K562 (cell line): ENCODE measurements around the gene SH3YL1. TPM values are rescaled to one million over a fixed set of nuclear protein-coding genes. Genes with fewer than 3 reads are reported as not detected.

Experiments
- ATAC-seq: fragments of 200-7000 bp; cut with Tn5 transposase; 3 replicates; pipeline ENCODE4 v1.9.1; 2020; ENCODE audit warnings: moderate library complexity
- BruUV-seq: library from RNA; stranded (reverse); fragments of 400-500 nt; replicated peaks from 2 replicates; lab custom pipeline; 2021; lab: Mats Ljungman, UMichigan
- CTCF ChIA-PET: fragments of 300-600 bp; formaldehyde crosslinking; extraction: SDS; loops from one replicate; lab custom pipeline; 2021; ENCODE audit warnings: low intra/inter-chr PET ratio; lab: Yijun Ruan, JAX
- POLR2A ChIA-PET: fragments of 300-600, 350-650 bp; sonication (Branson Sonifier 250); formaldehyde crosslinking; extraction: SDS; loops from one replicate; lab custom pipeline; 2021; ENCODE audit warnings: antibody characterized with exemption, inconsistent platforms; lab: Yijun Ruan, JAX
- DNase-seq, 4 experiments: peaks; one replicate each; pipeline versions ENCODE4 v3.0.0 to v3.0.0-alpha.2; 2011 to 2018; ENCODE audit warnings: low spot score in 3 of 4, mixed read lengths in 3 of 4; ENCODE audit errors: extremely low read depth in 1 of 4
- FAIRE-seq: peaks from 2 replicates; lab custom pipeline; 2011; peaks lifted over from hg19 to GRCh38; lab: Jason Lieb, UNC
- H2AFZ ChIP-seq: 2 replicates; pipeline ENCODE4 v1.6.0; 2011; ENCODE audit warnings: low read depth, low read length, control low read depth, inconsistent platforms
- H3K27ac ChIP-seq: fragments of 200-600 bp; 3 replicates; pipeline ENCODE4 v1.8.0; 2011; ENCODE audit warnings: low read depth, mild to moderate bottlenecking, control low read depth, inconsistent platforms, low read length, moderate library complexity, mixed read lengths; ENCODE audit errors: extremely low read depth
- H3K27me3 ChIP-seq, 2 experiments: fragments of 300-600 bp in 1 of 2; 2 replicates in 1 of 2; 3 replicates in 1 of 2; pipeline versions ENCODE4 v1.6.0 to v1.8.0; 2011; ENCODE audit warnings: inconsistent platforms in 2 of 2, low read length in 2 of 2, mild to moderate bottlenecking in 1 of 2, mixed read lengths in 1 of 2, moderate library complexity in 1 of 2; ENCODE audit not compliant: control insufficient read depth in 2 of 2, insufficient read depth in 2 of 2
- H3K36me3 ChIP-seq: fragments of 300-600 bp; 3 replicates; pipeline ENCODE4 v1.8.0; 2011; ENCODE audit warnings: mild to moderate bottlenecking, low read length, inconsistent platforms; ENCODE audit not compliant: control insufficient read depth, insufficient read depth
- H3K4me1 ChIP-seq, 2 experiments: fragments of 200-600 bp in 1 of 2; replicated peaks in 1 of 2; 2 replicates in 1 of 2; 3 replicates in 1 of 2; pipeline versions ENCODE4 v1.5.1 to v1.8.0; 2011; ENCODE audit warnings: inconsistent platforms in 2 of 2, low read length in 2 of 2, mild to moderate bottlenecking in 1 of 2, mixed read lengths in 1 of 2, moderate library complexity in 1 of 2; ENCODE audit not compliant: control insufficient read depth in 2 of 2, insufficient read depth in 2 of 2
- H3K4me2 ChIP-seq: 2 replicates; pipeline ENCODE4 v1.6.1; 2011; ENCODE audit warnings: low read length, control low read depth, inconsistent platforms, mixed read lengths; ENCODE audit not compliant: insufficient read depth
- H3K4me3 ChIP-seq: fragments of 200-600 bp; sonication (generic), shearing (Covaris generic); 2 replicates; pipeline ENCODE4 v1.5.1; 2016; ENCODE audit warnings: control low read depth, inconsistent platforms
- H3K79me2 ChIP-seq: fragments of 200-600 bp; 3 replicates; pipeline ENCODE4 v1.8.0; 2011; ENCODE audit warnings: low read length, inconsistent platforms; ENCODE audit not compliant: control insufficient read depth, insufficient read depth
- H3K9ac ChIP-seq, 2 experiments: 2 replicates each; pipeline versions ENCODE4 v1.6.0 to v1.6.1; 2011; ENCODE audit warnings: low read depth in 2 of 2, low read length in 2 of 2, control low read depth in 1 of 2, inconsistent platforms in 1 of 2, mild to moderate bottlenecking in 1 of 2, mixed read lengths in 1 of 2; ENCODE audit not compliant: insufficient read depth in 1 of 2
- H3K9me1 ChIP-seq: one replicate; pipeline ENCODE4 v1.6.0; 2011; ENCODE audit warnings: inconsistent platforms, mild to moderate bottlenecking, low read length, moderate library complexity; ENCODE audit not compliant: control insufficient read depth, insufficient read depth
- H3K9me3 ChIP-seq: replicated peaks from 2 replicates; pipeline ENCODE4 v1.5.1; 2011; ENCODE audit warnings: low read depth, low read length, inconsistent platforms; ENCODE audit not compliant: control insufficient read depth, insufficient read depth
- H4K20me1 ChIP-seq: replicated peaks from 2 replicates; pipeline ENCODE4 v1.6.1; 2011; ENCODE audit warnings: low read length, inconsistent platforms, mixed read lengths; ENCODE audit not compliant: control insufficient read depth, insufficient read depth
- ARID1B ChIP-seq: fragments of 450-650 bp; IDR thresholded peaks from 2 replicates; pipeline ENCODE4 v1.6.1; 2016; ENCODE audit warnings: antibody characterized with exemption, mild to moderate bottlenecking, inconsistent platforms
- NBN ChIP-seq: fragments of 450-650 bp; IDR thresholded peaks from 2 replicates; pipeline ENCODE4 v1.6.1; 2016; ENCODE audit warnings: low read depth, mild to moderate bottlenecking
- SRF ChIP-seq, 2 experiments: fragments of 250-450, 450-650 bp in 1 of 2; sonication (Bioruptor Pico) in 1 of 2; sonication (generic) in 1 of 2; formaldehyde crosslinking; IDR thresholded peaks; 2 replicates each; pipeline versions ENCODE4 v1.5.0 to v1.5.1; 2020 to 2022; ENCODE audit warnings: mild to moderate bottlenecking in 1 of 2, missing genetic modification reagents in 1 of 2
- ZFP36 ChIP-seq: fragments of 150-350 bp; IDR thresholded peaks from 2 replicates; pipeline ENCODE4 v1.6.1; 2018; ENCODE audit warnings: low read length, low read depth; ENCODE audit not compliant: partially characterized antibody
- WGBS: fragments of 100-300 bp; shearing (Covaris generic); methylation state at CpG from one replicate; pipeline ENCODE4 v1.1.6; 2016; ENCODE audit warnings: low coverage, mixed read lengths; ENCODE audit not compliant: insufficient coverage; ENCODE audit errors: missing lambda C conversion rate; 5-methylcytosine and 5-hydroxymethylcytosine counted together
- in situ Hi-C: fragments of 300-500 bp; cut with MboI; formaldehyde crosslinking; loops from 4 replicates; pipeline ENCODE4 v1.15.0; 2018; ENCODE audit warnings: inconsistent platforms, mixed read lengths
- intact Hi-C: fragments of 100-400 bp; cut with micrococcal nuclease; formaldehyde crosslinking; loops from 2 replicates; pipeline ENCODE4 v1.14.2; 2022
- polyA plus RNA-seq, 8 experiments: library from polyadenylated mRNA; depleted of rRNA in 4 of 8; stranded (reverse) in 5 of 8; unstranded in 3 of 8; fragments of >200 nt; fragmentation: Nextera tagmentation in 2 of 8; fragmentation: Illumina TruSeq in 1 of 8; extraction: Ambion mirVana in 2 of 8; extraction: Trizol in 1 of 8; gene quantifications; 2 replicates each; pipeline versions ENCODE4 v1.2.1 to v1.2.3, GENCODE V29; 2011 to 2014; ENCODE audit warnings: inconsistent platforms in 1 of 8, missing spikeins in 1 of 8
- total RNA-seq, 7 experiments: library from RNA; depleted of rRNA in 6 of 7; stranded (reverse); fragments of >200 nt in 6 of 7; fragmentation: Illumina TruSeq in 2 of 7; extraction: Trizol in 2 of 7; gene quantifications; 2 replicates each; pipeline versions ENCODE4 v1.2.1 to v1.2.3, GENCODE V29; 2011 to 2021; ENCODE audit warnings: low replicate concordance in 1 of 7
- TF ChIP-seq, protein P1 (sequence below): fragments of 250-450 bp; sonication (Bioruptor Pico); IDR thresholded peaks from 2 replicates; pipeline ENCODE4 v1.5.0; 2021; ENCODE audit warnings: mild to moderate bottlenecking, borderline replicate concordance
- TF ChIP-seq, protein P2 (sequence below), 2 experiments: fragments of 450-650 bp; formaldehyde crosslinking in 1 of 2; IDR thresholded peaks; 2 replicates each; pipeline versions ENCODE4 v1.4.0 to v1.6.1; 2014 to 2020; ENCODE audit warnings: mild to moderate bottlenecking in 2 of 2, borderline replicate concordance in 1 of 2, low read depth in 1 of 2
- TF ChIP-seq, protein P3 (sequence below), 2 experiments: IDR thresholded peaks; 2 replicates each; pipeline ENCODE4 v1.6.1; 2011; ENCODE audit warnings: borderline replicate concordance in 1 of 2, control low read depth in 1 of 2, low read depth in 1 of 2, low read length in 1 of 2, mild to moderate bottlenecking in 1 of 2, mixed read lengths in 1 of 2, moderate library complexity in 1 of 2; ENCODE audit not compliant: insufficient read depth in 1 of 2, insufficient read length in 1 of 2, poor library complexity in 1 of 2, severe bottlenecking in 1 of 2; ENCODE audit errors: extremely low read depth in 1 of 2

SH3YL1 gene
- total and polyA plus RNA-seq, 9 of the 15 experiments (the other 6 are each of a cell fraction or from before 2014, with no cell fraction given): 3.9 to 7.8 (median 5.3) TPM

DNA sequence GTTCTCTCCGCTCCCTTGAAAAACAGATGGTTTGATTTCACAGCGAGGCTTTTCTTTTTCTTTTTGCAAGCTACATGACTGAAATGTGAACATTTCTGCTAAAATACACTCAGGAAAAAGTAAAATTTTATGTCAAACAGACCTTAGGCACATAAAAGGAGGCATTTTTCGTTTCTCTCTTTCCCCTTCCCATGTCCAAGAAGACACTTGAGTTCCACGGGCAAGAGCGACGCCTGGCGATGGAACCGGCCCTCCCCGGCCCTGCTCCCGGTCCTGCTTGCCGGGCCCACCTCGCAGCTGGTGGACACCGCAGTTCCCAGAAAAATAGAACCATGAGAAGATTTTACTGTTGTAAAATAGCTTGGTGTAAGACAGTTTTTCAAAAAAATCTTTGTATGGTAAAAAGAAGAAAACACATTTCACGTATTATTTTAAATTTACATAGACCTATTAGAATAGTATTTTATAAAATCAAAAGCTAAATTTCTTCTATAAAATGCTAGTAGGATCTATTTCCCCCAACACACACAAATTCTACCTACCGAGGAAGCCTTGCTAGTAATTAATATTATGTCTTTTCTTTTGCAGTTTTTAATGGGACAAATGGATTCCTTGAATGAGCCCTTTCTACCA lies 26.4 kb upstream of the SH3YL1 start:
- ChIA-PET CTCF (interaction anchor here (0.6 to 2.9 kb wide), 3 partner anchors 44 to 272 kb away, joined by 3 to 34 read pairs (median 13); no protein-coding TSS in a partner anchor), POLR2A (no interaction called here)
- peak; percentile 37 for FAIRE-seq
- no peaks in the 10 kb centered on the region for H3K36me3 ChIP-seq
- H3K9ac ChIP-seq: peak overlapping the region; percentile 37 to 66; a peak in 2 of 4 replicates
- peaks cover 0 to under 1% of the 10 kb centered on the region in 2 experiments; a peak in 1 of 5 replicates for H3K27me3 ChIP-seq
- no peaks in the 10 kb centered on the region for H3K9me1 ChIP-seq
- no peaks in the 10 kb centered on the region for H4K20me1 ChIP-seq
- in situ Hi-C loops: no loop called here
- H3K4me2 ChIP-seq: peak overlapping the region; percentile 72
- peak overlapping the region; percentile 61 for H2AFZ ChIP-seq
- DNase-seq: peak; percentile 68 to 83 (median 78)
- peak overlapping the region; percentile 36 for H3K4me3 ChIP-seq
- no peaks in the 10 kb centered on the region for H3K79me2 ChIP-seq
- BruUV-seq: no TSS peak
- intact Hi-C loops: loop anchor here (1.0 kb wide), 2 partner anchors 44 to 118 kb away; no protein-coding TSS in a partner anchor
- peaks cover 0 to 13% of the 10 kb centered on the region in 2 experiments; a peak in 3 of 5 replicates for H3K4me1 ChIP-seq
- peak; percentile 99 for ATAC-seq
- H3K9me3 ChIP-seq: no peaks in the 10 kb centered on the region
- WGBS: 2% methylated on average over 12 of the region's 15 CpGs
- no peak overlapping the region for H3K27ac ChIP-seq
- TF ChIP-seq ARID1B (0 out of 2 replicates have a peak, but pooled peaks have one; percentile 17), ZFP36 (peak; percentile 3), NBN (peak; percentile 63; the same call in 1 of the 2 replicates), SRF (CRISPR knock-in tag; IDR thresholded peaks at IDR 0.05) (no peak)
- TF ChIP-seq, protein P1, sequence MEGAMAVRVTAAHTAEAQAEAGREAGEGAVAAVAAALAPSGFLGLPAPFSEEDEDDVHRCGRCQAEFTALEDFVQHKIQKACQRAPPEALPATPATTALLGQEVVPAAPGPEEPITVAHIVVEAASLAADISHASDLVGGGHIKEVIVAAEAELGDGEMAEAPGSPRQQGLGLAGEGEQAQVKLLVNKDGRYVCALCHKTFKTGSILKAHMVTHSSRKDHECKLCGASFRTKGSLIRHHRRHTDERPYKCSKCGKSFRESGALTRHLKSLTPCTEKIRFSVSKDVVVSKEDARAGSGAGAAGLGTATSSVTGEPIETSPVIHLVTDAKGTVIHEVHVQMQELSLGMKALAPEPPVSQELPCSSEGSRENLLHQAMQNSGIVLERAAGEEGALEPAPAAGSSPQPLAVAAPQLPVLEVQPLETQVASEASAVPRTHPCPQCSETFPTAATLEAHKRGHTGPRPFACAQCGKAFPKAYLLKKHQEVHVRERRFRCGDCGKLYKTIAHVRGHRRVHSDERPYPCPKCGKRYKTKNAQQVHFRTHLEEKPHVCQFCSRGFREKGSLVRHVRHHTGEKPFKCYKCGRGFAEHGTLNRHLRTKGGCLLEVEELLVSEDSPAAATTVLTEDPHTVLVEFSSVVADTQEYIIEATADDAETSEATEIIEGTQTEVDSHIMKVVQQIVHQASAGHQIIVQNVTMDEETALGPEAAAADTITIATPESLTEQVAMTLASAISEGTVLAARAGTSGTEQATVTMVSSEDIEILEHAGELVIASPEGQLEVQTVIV: no peak
- TF ChIP-seq, protein P2, sequence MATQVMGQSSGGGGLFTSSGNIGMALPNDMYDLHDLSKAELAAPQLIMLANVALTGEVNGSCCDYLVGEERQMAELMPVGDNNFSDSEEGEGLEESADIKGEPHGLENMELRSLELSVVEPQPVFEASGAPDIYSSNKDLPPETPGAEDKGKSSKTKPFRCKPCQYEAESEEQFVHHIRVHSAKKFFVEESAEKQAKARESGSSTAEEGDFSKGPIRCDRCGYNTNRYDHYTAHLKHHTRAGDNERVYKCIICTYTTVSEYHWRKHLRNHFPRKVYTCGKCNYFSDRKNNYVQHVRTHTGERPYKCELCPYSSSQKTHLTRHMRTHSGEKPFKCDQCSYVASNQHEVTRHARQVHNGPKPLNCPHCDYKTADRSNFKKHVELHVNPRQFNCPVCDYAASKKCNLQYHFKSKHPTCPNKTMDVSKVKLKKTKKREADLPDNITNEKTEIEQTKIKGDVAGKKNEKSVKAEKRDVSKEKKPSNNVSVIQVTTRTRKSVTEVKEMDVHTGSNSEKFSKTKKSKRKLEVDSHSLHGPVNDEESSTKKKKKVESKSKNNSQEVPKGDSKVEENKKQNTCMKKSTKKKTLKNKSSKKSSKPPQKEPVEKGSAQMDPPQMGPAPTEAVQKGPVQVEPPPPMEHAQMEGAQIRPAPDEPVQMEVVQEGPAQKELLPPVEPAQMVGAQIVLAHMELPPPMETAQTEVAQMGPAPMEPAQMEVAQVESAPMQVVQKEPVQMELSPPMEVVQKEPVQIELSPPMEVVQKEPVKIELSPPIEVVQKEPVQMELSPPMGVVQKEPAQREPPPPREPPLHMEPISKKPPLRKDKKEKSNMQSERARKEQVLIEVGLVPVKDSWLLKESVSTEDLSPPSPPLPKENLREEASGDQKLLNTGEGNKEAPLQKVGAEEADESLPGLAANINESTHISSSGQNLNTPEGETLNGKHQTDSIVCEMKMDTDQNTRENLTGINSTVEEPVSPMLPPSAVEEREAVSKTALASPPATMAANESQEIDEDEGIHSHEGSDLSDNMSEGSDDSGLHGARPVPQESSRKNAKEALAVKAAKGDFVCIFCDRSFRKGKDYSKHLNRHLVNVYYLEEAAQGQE (IDR thresholded peaks at IDR 0.05; ENCODE audit: borderline replicate concordance): peak; percentile 74; the same call in 1 of the 2 replicates
- TF ChIP-seq, protein P2 (CRISPR knock-in tag; IDR thresholded peaks at IDR 0.05; ENCODE audit: low read depth): no peak
- TF ChIP-seq, protein P3, sequence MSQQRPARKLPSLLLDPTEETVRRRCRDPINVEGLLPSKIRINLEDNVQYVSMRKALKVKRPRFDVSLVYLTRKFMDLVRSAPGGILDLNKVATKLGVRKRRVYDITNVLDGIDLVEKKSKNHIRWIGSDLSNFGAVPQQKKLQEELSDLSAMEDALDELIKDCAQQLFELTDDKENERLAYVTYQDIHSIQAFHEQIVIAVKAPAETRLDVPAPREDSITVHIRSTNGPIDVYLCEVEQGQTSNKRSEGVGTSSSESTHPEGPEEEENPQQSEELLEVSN (IDR thresholded peaks at IDR 0.05; ENCODE audit: borderline replicate concordance in 1 of 2, extremely low read depth in 1 of 2, insufficient read depth in 1 of 2, insufficient read length in 1 of 2, low read depth in 1 of 2, low read length in 1 of 2, poor library complexity in 1 of 2, severe bottlenecking in 1 of 2): no peak
